UCSD-AML1 (cell line): Measurements from ENCODE around the gene FBXL15.
A peak's percentile ranks its signal among the peaks of the same experiment; 100 is the strongest.

Experiments used
- DNase-seq: peaks from one replicate; lab custom pipeline; 2025; ENCODE audit not compliant: unreplicated experiment; lab: John Stamatoyannopoulos, UW

FBXL15 gene

DNA sequence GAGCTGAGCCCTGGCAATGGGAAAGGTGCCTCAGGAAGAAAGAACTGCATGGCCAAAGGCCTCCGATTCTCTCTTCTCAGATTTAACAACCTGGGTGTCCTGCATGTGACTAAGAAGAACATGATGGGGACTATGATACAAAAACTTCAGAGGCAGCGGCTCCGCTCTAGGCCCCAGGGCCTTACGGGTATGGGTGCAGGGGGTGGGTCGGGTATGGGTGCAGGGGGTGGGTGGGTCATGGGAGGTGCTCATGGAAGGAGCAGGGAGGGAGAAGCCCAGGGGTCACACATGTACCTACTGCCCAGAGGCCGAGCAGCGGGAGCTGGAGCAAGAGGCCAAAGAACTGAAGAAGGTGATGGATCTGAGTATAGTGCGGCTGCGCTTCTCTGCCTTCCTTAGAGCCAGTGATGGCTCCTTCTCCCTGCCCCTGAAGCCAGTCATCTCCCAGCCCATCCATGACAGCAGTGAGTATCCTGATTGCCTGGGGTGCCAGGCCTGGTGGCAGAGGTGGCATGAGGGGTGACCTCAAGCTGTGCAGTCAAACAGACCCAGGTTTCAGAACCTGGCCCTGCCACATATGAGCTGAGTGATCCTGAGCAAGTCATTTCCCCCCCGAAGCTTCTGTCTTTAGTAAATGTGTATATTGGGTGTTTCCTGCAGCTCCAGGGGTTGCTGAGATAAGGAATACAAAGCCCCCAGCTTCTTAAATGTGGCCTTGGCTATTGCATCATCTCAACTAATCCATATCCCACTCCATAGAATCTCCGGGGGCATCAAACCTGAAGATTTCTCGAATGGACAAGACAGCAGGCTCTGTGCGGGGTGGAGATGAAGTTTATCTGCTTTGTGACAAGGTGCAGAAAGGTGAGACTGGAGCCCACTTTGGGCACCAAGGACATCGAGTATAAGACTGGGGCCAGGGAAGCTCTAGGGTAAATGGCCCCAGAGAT is 23.1 kb upstream of the FBXL15 start:
- DNase-seq: no peak

DNA sequence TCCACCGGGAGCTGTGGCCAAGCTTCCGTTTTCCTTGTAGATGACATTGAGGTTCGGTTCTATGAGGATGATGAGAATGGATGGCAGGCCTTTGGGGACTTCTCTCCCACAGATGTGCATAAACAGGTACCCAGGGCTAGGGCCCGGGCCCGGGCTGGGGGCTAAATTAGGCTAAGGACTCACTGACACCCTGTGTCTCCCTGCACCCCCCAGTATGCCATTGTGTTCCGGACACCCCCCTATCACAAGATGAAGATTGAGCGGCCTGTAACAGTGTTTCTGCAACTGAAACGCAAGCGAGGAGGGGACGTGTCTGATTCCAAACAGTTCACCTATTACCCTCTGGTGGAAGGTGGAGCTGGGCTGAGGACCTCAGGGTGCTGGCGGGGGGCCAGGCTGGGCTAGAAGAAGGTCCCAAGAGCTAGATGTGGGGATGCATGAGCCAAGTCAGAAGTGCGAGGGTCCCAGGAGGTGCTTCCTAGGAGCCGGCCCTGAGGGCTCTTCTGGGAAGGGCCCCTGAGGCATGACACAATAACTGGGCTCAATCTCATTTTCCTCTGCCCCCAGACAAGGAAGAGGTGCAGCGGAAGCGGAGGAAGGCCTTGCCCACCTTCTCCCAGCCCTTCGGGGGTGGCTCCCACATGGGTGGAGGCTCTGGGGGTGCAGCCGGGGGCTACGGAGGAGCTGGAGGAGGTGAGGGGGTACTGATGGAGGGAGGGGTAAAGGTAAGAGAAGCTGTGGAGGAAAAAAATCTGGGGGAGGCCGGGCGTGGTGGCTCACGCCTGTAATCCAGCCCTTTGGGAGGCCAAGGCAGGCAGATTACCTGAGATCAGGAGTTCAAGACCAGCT is 22.2 kb upstream of the FBXL15 start:
- DNase-seq: no peak

DNA sequence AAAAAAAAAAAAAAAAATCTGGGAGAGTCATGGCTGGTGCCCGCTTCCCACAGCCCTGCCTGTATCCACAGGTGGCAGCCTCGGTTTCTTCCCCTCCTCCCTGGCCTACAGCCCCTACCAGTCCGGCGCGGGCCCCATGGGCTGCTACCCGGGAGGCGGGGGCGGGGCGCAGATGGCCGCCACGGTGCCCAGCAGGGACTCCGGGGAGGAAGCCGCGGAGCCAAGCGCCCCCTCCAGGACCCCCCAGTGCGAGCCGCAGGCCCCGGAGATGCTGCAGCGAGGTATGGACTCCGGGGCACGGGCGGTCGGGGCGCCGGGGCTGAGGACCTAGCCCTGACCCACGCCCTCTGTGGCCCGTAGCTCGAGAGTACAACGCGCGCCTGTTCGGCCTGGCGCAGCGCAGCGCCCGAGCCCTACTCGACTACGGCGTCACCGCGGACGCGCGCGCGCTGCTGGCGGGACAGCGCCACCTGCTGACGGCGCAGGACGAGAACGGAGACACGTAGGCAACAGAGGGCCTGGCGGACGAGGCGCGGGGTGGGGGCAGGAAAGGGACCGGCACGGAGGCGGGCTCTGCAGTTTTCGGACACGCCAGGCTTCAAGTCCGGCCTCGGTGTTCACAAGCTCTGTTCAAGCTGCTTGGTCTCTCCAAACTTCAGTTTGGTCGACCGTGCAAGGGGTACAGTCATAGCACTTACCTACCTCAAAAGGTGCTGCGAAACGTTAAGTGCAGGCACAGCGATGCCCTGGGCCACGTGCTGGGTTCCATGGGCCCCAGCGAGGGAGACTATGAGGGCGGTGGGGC is 21.2 kb upstream of the FBXL15 start:
- peak; percentile 88 for DNase-seq

DNA sequence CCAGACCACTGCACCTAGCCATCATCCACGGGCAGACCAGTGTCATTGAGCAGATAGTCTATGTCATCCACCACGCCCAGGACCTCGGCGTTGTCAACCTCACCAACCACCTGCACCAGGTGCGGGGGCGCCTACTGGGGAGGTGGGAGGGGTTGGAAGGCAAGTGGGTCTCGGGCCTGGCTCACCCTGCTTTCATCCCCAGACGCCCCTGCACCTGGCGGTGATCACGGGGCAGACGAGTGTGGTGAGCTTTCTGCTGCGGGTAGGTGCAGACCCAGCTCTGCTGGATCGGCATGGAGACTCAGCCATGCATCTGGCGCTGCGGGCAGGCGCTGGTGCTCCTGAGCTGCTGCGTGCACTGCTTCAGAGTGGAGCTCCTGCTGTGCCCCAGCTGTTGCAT is 20.6 kb upstream of the FBXL15 start:
- DNase-seq: no peak

DNA sequence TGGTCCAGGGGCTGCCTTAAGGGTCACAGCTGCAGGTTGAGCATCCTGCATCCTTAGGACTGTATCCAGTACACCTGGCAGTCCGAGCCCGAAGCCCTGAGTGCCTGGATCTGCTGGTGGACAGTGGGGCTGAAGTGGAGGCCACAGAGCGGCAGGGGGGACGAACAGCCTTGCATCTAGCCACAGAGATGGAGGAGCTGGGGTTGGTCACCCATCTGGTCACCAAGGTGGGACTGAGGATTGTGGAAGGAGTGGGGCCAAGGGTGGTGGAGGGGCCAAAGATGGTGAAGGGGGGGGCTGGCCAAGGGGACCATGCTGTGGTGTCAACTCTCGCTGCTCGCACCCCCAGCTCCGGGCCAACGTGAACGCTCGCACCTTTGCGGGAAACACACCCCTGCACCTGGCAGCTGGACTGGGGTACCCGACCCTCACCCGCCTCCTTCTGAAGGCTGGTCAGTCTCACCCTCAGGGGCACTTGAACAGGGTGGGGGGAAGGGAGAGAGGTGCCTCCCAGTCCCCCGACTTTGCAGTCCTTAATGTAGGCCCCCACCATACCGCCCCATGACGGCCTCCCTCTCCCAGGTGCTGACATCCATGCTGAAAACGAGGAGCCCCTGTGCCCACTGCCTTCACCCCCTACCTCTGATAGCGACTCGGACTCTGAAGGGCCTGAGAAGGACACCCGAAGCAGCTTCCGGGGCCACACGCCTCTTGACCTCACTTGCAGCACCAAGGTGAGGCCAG is 19.9 kb upstream of the FBXL15 start:
- DNase-seq: no peak

DNA sequence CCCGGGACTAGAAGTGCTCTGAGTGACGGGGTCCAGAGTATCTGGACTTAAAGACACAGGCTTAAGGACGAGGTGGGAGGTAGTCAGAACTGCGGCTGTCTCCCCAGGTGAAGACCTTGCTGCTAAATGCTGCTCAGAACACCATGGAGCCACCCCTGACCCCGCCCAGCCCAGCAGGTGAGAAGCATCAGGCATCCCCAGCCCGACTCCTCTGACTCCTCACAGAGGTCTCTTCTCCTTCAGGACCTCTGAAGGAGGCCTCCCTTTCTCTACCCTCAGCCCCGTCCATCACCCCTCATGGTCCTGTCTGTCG is 19.3 kb upstream of the FBXL15 start:
- no peak for DNase-seq

DNA sequence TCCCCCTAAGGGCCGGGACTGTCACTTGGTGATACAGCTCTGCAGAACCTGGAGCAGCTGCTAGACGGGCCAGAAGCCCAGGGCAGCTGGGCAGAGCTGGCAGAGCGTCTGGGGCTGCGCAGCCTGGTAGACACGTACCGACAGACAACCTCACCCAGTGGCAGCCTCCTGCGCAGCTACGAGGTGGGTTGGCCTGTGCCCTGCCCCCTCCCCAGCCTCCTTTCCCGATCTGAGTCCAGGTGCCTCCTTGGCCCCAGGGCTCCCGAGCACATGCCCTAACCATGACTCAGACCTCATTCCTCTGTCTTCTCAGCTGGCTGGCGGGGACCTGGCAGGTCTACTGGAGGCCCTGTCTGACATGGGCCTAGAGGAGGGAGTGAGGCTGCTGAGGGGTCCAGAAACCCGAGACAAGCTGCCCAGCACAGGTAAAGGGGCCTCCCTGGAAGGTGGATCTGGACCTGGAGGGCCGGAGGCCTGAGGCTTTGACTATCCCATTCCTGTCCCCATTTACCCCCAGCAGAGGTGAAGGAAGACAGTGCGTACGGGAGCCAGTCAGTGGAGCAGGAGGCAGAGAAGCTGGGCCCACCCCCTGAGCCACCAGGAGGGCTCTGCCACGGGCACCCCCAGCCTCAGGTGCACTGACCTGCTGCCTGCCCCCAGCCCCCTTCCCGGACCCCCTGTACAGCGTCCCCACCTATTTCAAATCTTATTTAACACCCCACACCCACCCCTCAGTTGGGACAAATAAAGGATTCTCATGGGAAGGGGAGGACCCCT is 18.7 kb upstream of the FBXL15 start:
- no peak for DNase-seq

DNA sequence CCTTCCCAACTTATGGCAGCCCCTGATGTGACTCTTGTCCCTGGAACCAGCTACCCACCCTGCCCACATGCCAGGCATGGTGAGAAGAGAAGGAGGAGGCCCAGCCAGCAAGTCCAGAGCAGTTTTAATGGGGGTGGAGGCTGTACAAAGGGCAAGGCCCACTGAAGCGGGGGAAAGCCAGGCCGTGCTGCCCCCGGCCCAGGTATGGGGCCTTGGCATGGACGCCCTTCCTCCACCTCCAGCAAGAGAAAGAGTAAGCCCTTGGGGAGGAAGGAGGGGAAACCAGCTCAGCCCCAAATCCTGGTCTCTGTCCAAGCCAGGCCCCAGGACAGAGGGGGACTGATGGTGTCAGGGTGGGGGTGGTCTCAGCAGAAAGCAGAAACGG is 18.1 kb upstream of the FBXL15 start:
- no peak for DNase-seq

DNA sequence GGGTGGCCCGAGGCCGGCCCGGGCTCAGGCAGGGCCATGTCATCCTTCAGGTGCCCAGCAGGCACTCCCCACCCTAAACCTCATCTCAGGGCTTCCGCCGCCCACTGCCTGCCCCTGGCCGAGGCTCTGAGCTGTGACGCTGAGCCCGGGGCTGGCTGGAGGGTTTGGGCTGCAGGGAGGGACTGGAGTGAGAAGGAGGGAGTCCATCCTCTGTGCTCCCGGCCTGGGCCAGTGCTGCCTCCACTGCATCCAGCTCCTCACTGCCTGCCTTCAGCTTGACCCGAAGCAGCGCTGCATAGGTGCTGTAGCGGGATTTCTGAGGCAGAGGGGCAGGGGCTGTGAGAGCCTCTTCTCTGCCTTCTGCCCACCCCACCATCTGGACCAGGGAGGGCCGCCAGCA is 17.5 kb upstream of the FBXL15 start:
- DNase-seq: no peak

DNA sequence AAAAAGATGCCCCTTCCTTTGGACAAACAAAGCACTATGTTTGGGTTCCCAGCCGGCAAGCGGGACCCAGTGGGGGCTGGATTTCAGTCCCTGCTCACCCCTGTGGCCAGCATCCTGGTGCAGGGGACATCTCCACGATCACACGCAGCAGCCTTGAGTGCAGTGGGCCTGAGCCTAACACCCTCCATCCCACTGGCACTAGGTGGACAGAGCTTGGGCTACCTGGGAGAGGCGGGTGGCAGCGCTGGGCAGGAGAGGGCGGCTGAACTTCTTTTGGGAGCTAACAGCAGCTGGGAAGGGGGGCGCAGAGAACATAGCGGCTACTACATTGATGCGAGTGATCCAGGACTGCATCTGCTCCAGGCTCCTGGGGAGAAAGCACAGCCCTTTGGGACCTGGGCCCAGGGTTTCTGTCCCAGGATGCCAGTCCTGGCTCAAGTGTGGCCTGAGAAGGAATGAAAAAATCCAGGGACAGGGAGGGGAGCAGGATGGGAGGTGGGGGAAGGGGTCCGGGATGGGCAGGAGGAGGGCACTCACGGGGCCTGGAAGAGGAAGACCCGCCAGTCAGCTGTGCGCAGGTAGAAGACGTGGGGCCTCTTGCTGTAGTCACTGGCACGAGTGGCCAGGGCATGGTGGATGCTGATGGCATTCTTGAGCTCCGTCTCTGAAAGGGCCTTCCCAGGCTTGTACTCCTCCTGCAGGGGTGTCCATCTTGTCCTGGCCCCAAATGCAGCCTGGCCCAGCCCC is 16.1 kb upstream of the FBXL15 start:
- DNase-seq: no peak

DNA sequence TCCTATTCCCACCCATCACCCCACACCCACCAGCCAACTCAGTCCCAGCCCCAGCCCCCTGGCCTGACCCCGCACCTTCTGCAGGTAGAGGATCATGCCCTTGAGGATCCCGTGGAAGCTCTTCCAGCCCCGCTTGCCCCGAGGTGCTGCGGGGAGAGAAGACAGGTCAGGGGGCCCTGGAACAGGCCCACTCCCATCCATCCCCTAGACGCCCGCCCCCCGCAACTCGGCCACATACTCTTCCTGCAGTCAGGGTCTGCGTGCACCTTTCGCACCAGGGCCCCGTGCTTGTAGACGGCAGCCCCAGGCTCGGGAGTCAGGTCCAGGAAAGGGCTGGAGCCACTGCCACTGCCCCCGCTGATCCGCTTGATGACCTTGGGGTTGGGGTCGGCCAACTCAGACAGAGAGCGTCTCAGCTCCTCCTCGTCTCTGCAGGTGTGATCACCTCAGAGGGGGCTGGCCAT is 15.5 kb upstream of the FBXL15 start:
- no peak for DNase-seq

DNA sequence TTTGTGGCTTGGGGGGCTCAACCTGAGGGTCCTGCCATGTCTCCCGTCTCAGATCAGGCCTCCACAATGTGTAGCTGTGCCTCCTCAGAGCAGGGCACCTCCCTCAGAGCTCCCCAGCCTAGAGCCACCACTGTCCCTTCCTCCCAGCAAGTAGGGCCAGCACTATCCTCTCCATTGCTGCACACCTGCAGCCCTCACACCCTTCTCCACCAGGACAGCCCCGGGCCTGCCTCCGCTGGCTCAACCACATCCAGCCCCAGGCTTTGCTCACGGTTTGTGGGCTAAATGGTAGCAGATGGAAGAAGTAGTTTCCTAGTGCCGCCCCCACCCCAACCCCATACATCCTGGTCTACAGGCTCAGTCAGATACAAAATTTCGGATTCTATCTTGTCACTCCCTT is 15.0 kb upstream of the FBXL15 start:
- no peak for DNase-seq

DNA sequence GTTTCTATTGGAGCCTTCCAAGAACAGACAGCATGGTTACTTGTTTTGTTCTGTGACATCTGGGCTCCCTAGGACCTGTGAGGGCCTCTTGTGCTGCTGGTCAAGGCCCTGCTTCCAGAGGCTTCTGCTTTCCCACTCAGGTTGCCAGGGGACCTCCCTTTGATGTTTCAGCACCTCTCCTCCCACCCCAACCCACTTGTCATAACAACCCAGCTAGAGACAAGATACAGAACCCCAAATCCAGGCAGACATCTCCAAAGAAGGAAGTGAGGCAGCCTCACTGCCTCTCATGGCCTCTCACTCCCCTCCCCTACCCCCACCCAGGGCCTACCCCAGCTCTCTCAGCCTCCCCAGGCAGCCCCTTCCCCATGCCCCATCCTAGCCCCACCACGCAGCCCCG is 13.8 kb upstream of the FBXL15 start:
- DNase-seq: no peak

DNA sequence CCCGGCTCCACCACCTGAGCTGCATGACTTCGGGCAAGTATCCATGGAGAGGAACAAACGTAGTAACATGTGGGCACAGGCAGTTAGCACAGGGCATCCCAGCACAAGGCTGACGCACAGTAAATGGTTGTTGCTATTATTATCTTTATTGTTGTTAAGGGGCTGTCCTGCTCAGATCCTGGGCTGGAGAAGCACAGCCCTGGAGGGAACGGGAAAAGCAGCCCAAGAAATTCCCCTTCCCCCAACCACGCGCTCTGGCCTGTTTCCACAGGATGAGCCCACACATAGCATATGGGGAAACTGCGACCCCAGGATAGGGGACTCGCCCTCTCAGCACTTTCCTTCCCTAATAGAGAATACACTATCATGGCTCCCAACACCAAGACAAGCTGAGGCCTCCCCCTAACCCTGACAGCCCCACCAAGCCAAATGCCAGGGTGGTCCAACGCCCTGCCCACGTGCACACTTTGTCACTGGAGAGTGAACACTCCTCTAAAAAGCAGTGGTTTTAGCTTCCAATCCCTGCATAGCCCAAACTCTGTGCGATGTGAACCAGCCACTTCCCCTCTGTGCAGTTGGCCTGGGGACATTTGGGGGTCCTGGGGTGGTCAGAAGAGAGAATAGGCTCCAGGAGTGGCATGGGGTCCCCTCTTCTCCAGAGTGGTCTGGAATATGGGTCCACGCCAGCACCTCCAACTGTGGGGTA is 13.1 kb upstream of the FBXL15 start:
- DNase-seq: no peak

DNA sequence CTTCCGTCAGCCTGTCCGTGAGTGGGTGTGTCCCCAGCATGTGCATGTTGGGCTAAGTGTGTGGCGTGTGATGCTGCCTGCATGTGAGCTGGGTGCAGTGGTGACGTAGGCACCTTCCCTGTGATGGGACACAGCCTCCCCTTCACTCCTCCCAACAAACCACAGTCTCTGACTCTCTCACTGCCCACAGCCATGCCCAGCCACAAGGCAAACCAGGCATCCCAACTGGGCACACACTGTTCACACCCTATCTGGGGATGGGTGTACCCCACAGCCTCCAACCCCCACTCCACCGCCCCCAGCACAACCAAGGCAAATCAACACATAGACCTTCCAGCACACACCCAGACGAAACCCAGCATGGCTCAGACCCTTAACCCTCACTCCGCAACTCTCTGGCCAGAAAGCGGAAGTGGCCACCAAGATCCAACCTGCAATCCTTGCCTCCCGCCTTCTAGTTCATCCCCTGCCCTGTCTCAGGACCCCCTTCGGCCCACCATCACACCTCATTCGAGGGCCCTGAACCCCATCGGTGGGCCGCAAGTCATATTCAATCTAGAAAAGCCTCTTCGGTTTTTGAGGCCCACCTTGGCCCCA is 12.4 kb upstream of the FBXL15 start:
- DNase-seq: no peak

DNA sequence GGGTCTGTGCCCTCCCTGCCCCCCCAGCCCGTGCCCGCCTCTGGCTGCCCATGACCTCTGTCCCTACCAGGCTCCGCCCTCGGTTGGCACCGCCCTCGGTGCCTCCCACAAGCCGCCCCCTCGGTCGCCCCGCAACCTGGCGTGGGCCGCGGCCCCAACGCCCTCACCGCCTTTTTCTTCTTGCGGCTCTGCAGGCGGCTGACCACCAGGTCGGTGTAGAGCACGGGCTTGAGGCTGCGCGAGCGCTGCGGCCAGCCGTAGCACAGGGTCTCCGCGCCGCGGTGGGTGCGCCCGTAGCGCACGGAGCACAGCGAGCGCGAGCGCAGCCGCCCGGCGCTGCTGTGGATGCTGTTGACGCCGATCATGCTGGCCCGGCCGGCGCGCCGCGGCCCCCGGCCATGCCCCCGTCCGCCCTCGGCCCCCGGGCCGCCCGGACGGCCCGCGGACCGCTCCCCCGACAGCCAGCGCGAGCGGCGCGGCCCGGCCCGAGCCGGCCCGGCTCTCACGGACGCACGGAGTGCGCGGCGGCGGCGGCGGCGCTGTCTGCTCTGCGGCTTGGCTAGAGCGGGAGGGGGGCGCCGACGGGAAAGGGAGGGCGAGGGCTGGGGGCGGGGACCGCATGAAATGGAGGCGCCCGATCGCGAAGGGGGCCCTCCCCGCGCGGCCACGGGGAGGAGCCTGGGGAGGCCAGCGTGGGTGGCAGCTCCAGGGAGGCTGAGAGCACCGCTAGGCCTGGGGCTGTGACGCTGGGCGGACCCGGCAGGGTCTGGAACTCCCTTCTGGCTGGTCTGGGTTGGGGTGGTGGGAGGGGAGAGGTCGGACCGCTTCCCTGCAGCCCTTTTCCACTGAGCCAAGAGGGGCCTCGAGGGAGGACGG is 11.7 kb upstream of the FBXL15 start:
- no peak for DNase-seq
